H1 (cell line): ENCODE measurements around the gene DIAPH2. TPM values are rescaled to one million over a fixed set of nuclear protein-coding genes. Genes with fewer than 3 reads are reported as not detected.

Source experiments
- CTCF ChIA-PET: fragments of 300-600 bp; sonication (Branson Sonifier 250); formaldehyde crosslinking; loops from one replicate; lab custom pipeline; 2021; ENCODE audit not compliant: partially characterized antibody; lab: Charles Lee
- POLR2A ChIA-PET: fragments of 300-600 bp; sonication (Branson Sonifier 250); formaldehyde crosslinking; loops from one replicate; lab custom pipeline; 2021; ENCODE audit warnings: inconsistent platforms; ENCODE audit not compliant: partially characterized antibody; lab: Charles Lee
- DNase-seq, 2 experiments: peaks; one replicate each; pipeline versions ENCODE4 v3.0.0 to v3.0.0-alpha.2; 2010 to 2022; ENCODE audit warnings: low spot score in 2 of 2, low read depth in 1 of 2, mixed read lengths in 1 of 2
- FAIRE-seq: peaks from 2 replicates; lab custom pipeline; 2011; peaks lifted over from hg19 to GRCh38; lab: Jason Lieb, UNC
- H2AFZ ChIP-seq: 2 replicates; pipeline ENCODE4 v1.8.1; 2012; ENCODE audit warnings: low read length, inconsistent platforms
- H2AK5ac ChIP-seq: 2 replicates; pipeline ENCODE4 v1.6.1; 2013; ENCODE audit warnings: low read depth, low read length
- H2BK120ac ChIP-seq: replicated peaks from 2 replicates; pipeline ENCODE3; 2013; ENCODE audit warnings: low read depth, low read length, inconsistent platforms
- H2BK12ac ChIP-seq: 2 replicates; pipeline ENCODE4 v1.6.1; 2013; ENCODE audit warnings: low read depth, low read length
- H2BK15ac ChIP-seq: 2 replicates; pipeline ENCODE4 v1.6.1; 2013; ENCODE audit warnings: low read length
- H2BK20ac ChIP-seq: 2 replicates; pipeline ENCODE4 v1.6.1; 2013; ENCODE audit warnings: low read length
- H2BK5ac ChIP-seq: 2 replicates; pipeline ENCODE4 v1.6.1; 2013; ENCODE audit warnings: low read depth, low read length
- H3K14ac ChIP-seq: 2 replicates; pipeline ENCODE4 v1.6.1; 2013; ENCODE audit warnings: inconsistent platforms; ENCODE audit not compliant: insufficient read length
- H3K18ac ChIP-seq: 2 replicates; pipeline ENCODE4 v1.6.1; 2013; ENCODE audit warnings: low read length; ENCODE audit errors: extremely low read depth
- H3K23ac ChIP-seq: 2 replicates; pipeline ENCODE4 v1.6.1; 2013; ENCODE audit warnings: inconsistent platforms; ENCODE audit not compliant: insufficient read length
- H3K23me2 ChIP-seq: 2 replicates; pipeline ENCODE4 v1.6.1; 2013; ENCODE audit warnings: low read depth, low read length
- H3K27ac ChIP-seq: 2 replicates; pipeline ENCODE4 v1.6.1; 2011; ENCODE audit warnings: low read depth, low read length, inconsistent platforms
- H3K27me3 ChIP-seq, 4 experiments: replicated peaks in 1 of 4; 1 replicate in 1 of 4; 2 replicates in 3 of 4; pipeline versions ENCODE4 v1.6.1 to v1.8.1; 2011 to 2013; ENCODE audit warnings: low read length in 3 of 4, mild to moderate bottlenecking in 3 of 4, inconsistent platforms in 2 of 4, mixed read lengths in 2 of 4, moderate library complexity in 1 of 4; ENCODE audit not compliant: control insufficient read depth in 3 of 4, insufficient read depth in 3 of 4; ENCODE audit errors: extremely low read depth in 1 of 4
- H3K36me3 ChIP-seq, 4 experiments: 2 replicates each; pipeline versions ENCODE4 v1.6.1 to v1.8.1; 2011 to 2013; ENCODE audit warnings: mild to moderate bottlenecking in 4 of 4, low read length in 3 of 4, moderate library complexity in 2 of 4, control low read depth in 1 of 4, inconsistent platforms in 1 of 4; ENCODE audit not compliant: insufficient read depth in 4 of 4, control insufficient read depth in 2 of 4
- H3K4ac ChIP-seq: replicated peaks from 2 replicates; pipeline ENCODE3; 2013; ENCODE audit warnings: low read length, low read depth, mixed read lengths, inconsistent platforms; ENCODE audit not compliant: insufficient read length
- H3K4me1 ChIP-seq, 4 experiments: replicated peaks in 1 of 4; 1 replicate in 1 of 4; 2 replicates in 3 of 4; pipeline versions ENCODE4 v1.6.1 to v1.8.1; 2011 to 2013; ENCODE audit warnings: low read length in 3 of 4, inconsistent platforms in 2 of 4, mixed read lengths in 1 of 4; ENCODE audit not compliant: insufficient read depth in 4 of 4, control insufficient read depth in 3 of 4
- H3K4me2 ChIP-seq, 2 experiments: 2 replicates each; pipeline versions ENCODE4 v1.6.1 to v1.8.1; 2011 to 2013; ENCODE audit warnings: low read depth in 2 of 2, low read length in 2 of 2, control low read depth in 1 of 2, inconsistent platforms in 1 of 2, mild to moderate bottlenecking in 1 of 2; ENCODE audit not compliant: insufficient read depth in 1 of 2
- H3K4me3 ChIP-seq, 4 experiments: fragments of 200-600, 300-600 bp in 1 of 4; sonication (generic), shearing (Covaris generic), sonication (Bioruptor Twin) in 1 of 4; 2 replicates each; pipeline versions ENCODE4 v1.5.1 to v1.8.1; 2011 to 2016; ENCODE audit warnings: low read length in 4 of 4, low read depth in 3 of 4, control low read depth in 2 of 4, inconsistent platforms in 2 of 4, mild to moderate bottlenecking in 2 of 4, mixed read lengths in 1 of 4, moderate library complexity in 1 of 4; ENCODE audit not compliant: insufficient read depth in 2 of 4; ENCODE audit errors: extremely low read depth in 1 of 4
- H3K56ac ChIP-seq: replicated peaks from 2 replicates; pipeline ENCODE3; 2013; ENCODE audit warnings: low read depth, mild to moderate bottlenecking, mixed read lengths, low read length, inconsistent platforms; ENCODE audit not compliant: insufficient read length
- H3K79me1 ChIP-seq: 2 replicates; pipeline ENCODE4 v1.6.1; 2013; ENCODE audit warnings: low read depth, low read length, control low read depth
- H3K79me2 ChIP-seq, 2 experiments: 2 replicates each; pipeline versions ENCODE4 v1.6.1 to v1.8.1; 2012 to 2013; ENCODE audit warnings: low read length in 2 of 2, mild to moderate bottlenecking in 2 of 2, inconsistent platforms in 1 of 2; ENCODE audit not compliant: insufficient read depth in 2 of 2, control insufficient read depth in 1 of 2
- H3K9ac ChIP-seq, 4 experiments: replicated peaks in 1 of 4; 1 replicate in 1 of 4; 2 replicates in 3 of 4; pipeline versions ENCODE4 v1.6.1 to v1.8.1; 2011 to 2013; ENCODE audit warnings: low read depth in 3 of 4, low read length in 3 of 4, control low read depth in 2 of 4, mild to moderate bottlenecking in 2 of 4, moderate library complexity in 2 of 4, inconsistent platforms in 1 of 4; ENCODE audit errors: extremely low read depth in 1 of 4
- H3K9me3 ChIP-seq, 2 experiments: 2 replicates each; pipeline versions ENCODE4 v1.6.1 to v1.8.1; 2012 to 2013; ENCODE audit warnings: mild to moderate bottlenecking in 2 of 2, moderate library complexity in 2 of 2, control low read depth in 1 of 2, inconsistent platforms in 1 of 2, low read depth in 1 of 2, low read length in 1 of 2, mixed read lengths in 1 of 2; ENCODE audit not compliant: insufficient read depth in 2 of 2
- H4K20me1 ChIP-seq, 2 experiments: replicated peaks in 1 of 2; 2 replicates each; pipeline versions ENCODE3 to v1.8.1; 2011 to 2013; ENCODE audit warnings: inconsistent platforms in 2 of 2, low read length in 2 of 2, mild to moderate bottlenecking in 1 of 2; ENCODE audit not compliant: insufficient read depth in 2 of 2, control insufficient read depth in 1 of 2
- H4K5ac ChIP-seq: 2 replicates; pipeline ENCODE4 v1.6.1; 2013; ENCODE audit warnings: low read length, low read depth, mixed read lengths, inconsistent platforms; ENCODE audit not compliant: insufficient read length
- H4K8ac ChIP-seq: 2 replicates; pipeline ENCODE4 v1.8.0; 2013; ENCODE audit warnings: mild to moderate bottlenecking, moderate library complexity, low read length, inconsistent platforms; ENCODE audit not compliant: insufficient read depth; ENCODE audit errors: extremely low read depth
- H4K91ac ChIP-seq: replicated peaks from 2 replicates; pipeline ENCODE3; 2013; ENCODE audit warnings: low read length, mixed read lengths, inconsistent platforms; ENCODE audit not compliant: insufficient read length
- CEBPB ChIP-seq: IDR thresholded peaks from 2 replicates; pipeline ENCODE4 v1.6.1; 2012; ENCODE audit warnings: low read depth, low read length
- CTCF ChIP-seq, 3 experiments: IDR thresholded peaks; 1 replicate in 2 of 3; 2 replicates in 1 of 3; pipeline versions ENCODE4 v1.5.1 to v1.6.1; 2011; ENCODE audit warnings: low read length in 3 of 3, mild to moderate bottlenecking in 3 of 3, inconsistent platforms in 2 of 3, low read depth in 1 of 3, moderate library complexity in 1 of 3; ENCODE audit not compliant: insufficient read depth in 1 of 3; ENCODE audit errors: control extremely low read depth in 1 of 3
- GTF2F1 ChIP-seq: IDR thresholded peaks from 2 replicates; pipeline ENCODE4 v1.6.1; 2012; ENCODE audit warnings: low read depth, low read length, improper control_type of control experiment, borderline replicate concordance
- HDAC2 ChIP-seq, 2 experiments: fragments of 300-600 bp in 1 of 2; sonication (generic) in 1 of 2; IDR thresholded peaks; 2 replicates each; pipeline ENCODE4 v1.6.1; 2011 to 2012; ENCODE audit warnings: low read depth in 2 of 2, low read length in 2 of 2, mild to moderate bottlenecking in 2 of 2, moderate library complexity in 2 of 2, borderline replicate concordance in 1 of 2, inconsistent platforms in 1 of 2
- MAX ChIP-seq: IDR thresholded peaks from 2 replicates; pipeline ENCODE4 v1.6.1; 2012; ENCODE audit warnings: inconsistent platforms
- NRF1 ChIP-seq: IDR thresholded peaks from 2 replicates; pipeline ENCODE4 v1.6.1; 2011; ENCODE audit warnings: mild to moderate bottlenecking, low read depth, low read length, improper control_type of control experiment
- PHF8 ChIP-seq: fragments of 200-600 bp; sonication (generic); conservative IDR thresholded peaks from 2 replicates; pipeline ENCODE4 v1.7.1; 2012; ENCODE audit warnings: low read depth, mild to moderate bottlenecking, inconsistent platforms, low read length, moderate library complexity
- POLR2AphosphoS5 ChIP-seq: IDR thresholded peaks from 2 replicates; pipeline ENCODE4 v1.6.1; 2011; ENCODE audit warnings: low read depth, low read length
- RAD21 ChIP-seq, 2 experiments: IDR thresholded peaks in 1 of 2; conservative IDR thresholded peaks in 1 of 2; 2 replicates each; pipeline ENCODE4 v1.6.1; 2011; ENCODE audit warnings: low read depth in 2 of 2, low read length in 2 of 2, improper control_type of control experiment in 1 of 2, inconsistent platforms in 1 of 2, mild to moderate bottlenecking in 1 of 2, moderate library complexity in 1 of 2
- SRF ChIP-seq: IDR thresholded peaks from 2 replicates; pipeline ENCODE4 v1.6.1; 2011; ENCODE audit warnings: mild to moderate bottlenecking, low read depth, low read length, moderate library complexity
- TAF7 ChIP-seq: optimal IDR thresholded peaks from 2 replicates; pipeline ENCODE3; 2011; ENCODE audit warnings: low read depth, mild to moderate bottlenecking, inconsistent platforms, low read length, moderate library complexity, borderline replicate concordance
- TCF12 ChIP-seq: IDR thresholded peaks from 2 replicates; pipeline ENCODE4 v1.6.1; 2011; ENCODE audit warnings: low read depth, mild to moderate bottlenecking, low read length
- WGBS, 2 experiments: shearing (Covaris generic) in 1 of 2; methylation state at CpG; one replicate each; pipeline versions ENCODE4 v1.1.6 to v1.1.7; 2013 to 2015; ENCODE audit warnings: low lambda C conversion rate in 2 of 2, mixed read lengths in 2 of 2, inconsistent platforms in 1 of 2, low coverage in 1 of 2, missing lambda C conversion rate in 1 of 2; ENCODE audit not compliant: insufficient replicate concordance in 2 of 2, insufficient coverage in 1 of 2, insufficient read length in 1 of 2; ENCODE audit errors: extremely low coverage in 1 of 2, missing lambda C conversion rate in 1 of 2; 5-methylcytosine and 5-hydroxymethylcytosine counted together
- polyA plus RNA-seq, 7 experiments: library from polyadenylated mRNA; depleted of rRNA in 3 of 7; stranded (reverse) in 5 of 7; unstranded in 2 of 7; fragments of >200 nt in 5 of 7; fragments of 200-250 nt in 2 of 7; gene quantifications; 1 replicate in 5 of 7; 2 replicates in 1 of 7; 4 replicates in 1 of 7; pipeline versions ENCODE4 v1.2.1 to v1.2.3, GENCODE V29; 2011 to 2013; ENCODE audit warnings: missing spikeins in 2 of 7, mixed read lengths in 2 of 7
- total RNA-seq: library from RNA; stranded (reverse); fragmentation: NEBNext Ultra II Directional; extraction: Animal tissue kit (Norgen Biotek cat#: 25700); gene quantifications from 2 replicates; pipeline ENCODE4 v1.2.1, GENCODE V29; 2021

The DIAPH2 gene
- total and polyA plus RNA-seq, 2 of the 8 experiments (the other 6 are each of a cell fraction or from before 2014, with no cell fraction given), result 4.4 to 24.3 TPM

GRCh38 chrX:97065066-97065465 is 380.4 kb downstream of the DIAPH2 start:
- Histone ChIP-seq H3K23ac (no peak overlapping the region), H3K23me2 (no peaks in the 10 kb centered on the region), H2AFZ (no peak overlapping the region), H3K56ac (no peak overlapping the region), H3K79me2 (no peaks in the 10 kb centered on the region), H3K9ac (no peak overlapping the region), H2BK15ac (no peak overlapping the region), H2BK12ac (no peak overlapping the region), H4K20me1 (no peaks in the 10 kb centered on the region), H4K8ac (no peak overlapping the region), H4K91ac (no peak overlapping the region), H2BK20ac (no peak overlapping the region), H2AK5ac (no peak overlapping the region), H3K9me3 (no peaks in the 10 kb centered on the region), H3K27ac (no peak overlapping the region), H3K27me3 (no peaks in the 10 kb centered on the region), H3K79me1 (no peaks in the 10 kb centered on the region), H3K4ac (no peak overlapping the region), H3K4me2 (no peak overlapping the region), H3K36me3 (no peaks in the 10 kb centered on the region), H2BK120ac (no peak overlapping the region), H3K4me3 (no peak overlapping the region), H4K5ac (no peak overlapping the region), H3K18ac (no peak overlapping the region), H2BK5ac (no peak overlapping the region), H3K14ac (no peak overlapping the region), H3K4me1 (no peaks in the 10 kb centered on the region)
- FAIRE-seq, result no peak
- DNase-seq, result no peak
- WGBS, 2 experiments, result 87% methylated on average over 5 of the region's 5 CpGs; no CpG with 5 or more reads in 1 of the 2 experiments
- CTCF ChIA-PET, result no interaction called here
- POLR2A ChIA-PET, result no interaction called here
- no peak for TF ChIP-seq PHF8
- TF ChIP-seq NRF1, result no peak
- TF ChIP-seq HDAC2 (IDR thresholded peaks at IDR 0.05; ENCODE audit: borderline replicate concordance in 1 of 2, low read depth in 2 of 2, low read length in 2 of 2), result no peak
- no peak for TF ChIP-seq TAF7
- TF ChIP-seq CTCF (IDR thresholded peaks at IDR 0.05; ENCODE audit: control extremely low read depth in 1 of 3, insufficient read depth in 1 of 3, low read depth in 1 of 3, low read length in 3 of 3), result no peak
- no peak for TF ChIP-seq POLR2AphosphoS5
- TF ChIP-seq MAX, result no peak
- no peak for TF ChIP-seq GTF2F1
- TF ChIP-seq RAD21 (IDR thresholded peaks at IDR 0.05 in 1 of 2, conservative IDR thresholded peaks at IDR 0.05 in 1 of 2; ENCODE audit: low read depth in 2 of 2, low read length in 2 of 2), result no peak
- no peak for TF ChIP-seq CEBPB
- TF ChIP-seq TCF12, result no peak
- TF ChIP-seq SRF, result no peak
